ENCODE data around the gene GGTLC1.
"Not testable (repeated sequence)": the region's sequence is repeated elsewhere in the genome, so short reads cannot be mapped to it uniquely, and the experiment has no call there.

GGTLC1 gene

DNA sequence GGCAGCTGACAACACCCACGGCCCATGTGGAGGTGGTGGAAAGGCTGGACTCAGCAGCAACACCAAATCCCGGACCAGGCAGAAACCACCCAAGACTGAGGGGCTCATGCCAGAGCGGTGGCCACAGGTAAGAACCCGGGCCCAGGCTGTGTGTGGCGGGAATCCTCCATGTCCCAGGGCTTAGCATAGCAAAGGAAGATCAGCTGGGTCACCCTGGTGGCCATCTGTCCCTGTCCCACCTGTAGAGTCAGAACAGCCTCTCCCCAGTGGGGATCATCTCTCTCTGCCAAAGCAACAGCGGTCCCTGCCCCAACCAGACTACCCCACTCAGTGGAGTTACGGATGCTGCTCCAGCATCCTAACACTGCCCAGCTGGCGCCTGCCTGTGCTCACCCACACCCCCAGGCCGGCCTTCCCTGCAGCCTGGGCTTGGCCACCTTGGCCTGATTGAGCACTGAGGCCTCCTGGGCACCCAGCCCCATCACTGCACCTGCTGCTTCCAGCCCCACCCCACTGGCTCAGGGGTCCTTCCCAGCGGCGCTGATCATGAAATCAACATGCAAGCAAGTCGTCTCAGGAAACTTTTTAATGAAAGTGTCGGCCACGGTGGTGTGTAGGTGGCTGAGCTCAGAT is 5.5 kb upstream of the GGTLC1 start:
- not testable (repeated sequence) for DNase-seq (ENCODE audit: low spot score)

DNA sequence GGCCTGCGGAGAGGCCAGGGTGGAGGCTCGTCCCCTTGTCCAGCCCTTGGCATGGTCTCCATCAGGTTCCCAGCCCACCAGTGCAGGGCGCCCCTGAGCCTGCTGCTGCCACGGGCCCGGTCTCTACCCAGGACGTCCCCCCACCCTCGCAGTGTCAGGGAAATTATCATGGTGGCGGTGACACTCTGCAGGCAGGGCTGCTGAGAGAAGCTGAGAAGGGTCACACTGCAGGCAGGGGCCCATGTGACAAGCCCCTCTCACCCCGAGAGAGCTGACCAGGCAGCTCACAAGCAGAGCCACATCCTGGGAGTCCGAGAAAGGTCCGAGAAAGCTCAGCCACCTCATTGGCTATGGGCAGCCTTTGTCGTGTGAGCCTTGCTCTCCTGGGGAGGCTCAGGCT is 4.9 kb upstream of the GGTLC1 start:
- not testable (repeated sequence) for DNase-seq (ENCODE audit: low spot score)

DNA sequence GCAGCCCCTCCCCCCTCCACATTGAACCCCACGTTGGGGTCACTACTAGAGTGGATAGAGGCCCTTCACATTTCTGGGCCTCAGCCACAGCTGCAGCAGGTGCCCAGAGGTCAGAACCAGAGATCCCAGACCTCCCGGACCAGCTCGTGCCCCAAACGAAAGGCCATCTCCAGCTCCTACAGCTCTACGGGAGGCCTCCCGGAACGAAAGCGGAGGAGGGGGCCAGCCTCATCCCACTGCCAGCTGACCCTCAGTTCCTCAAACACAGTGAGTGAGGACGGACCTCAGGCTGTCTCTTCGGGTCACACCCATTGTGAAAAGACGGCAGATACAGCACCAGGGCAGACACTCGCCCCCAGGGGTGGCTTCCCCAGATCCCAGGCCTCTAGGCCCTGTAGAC is 1.7 kb upstream of the GGTLC1 start:
- not testable (repeated sequence) for DNase-seq (ENCODE audit: low spot score)

DNA sequence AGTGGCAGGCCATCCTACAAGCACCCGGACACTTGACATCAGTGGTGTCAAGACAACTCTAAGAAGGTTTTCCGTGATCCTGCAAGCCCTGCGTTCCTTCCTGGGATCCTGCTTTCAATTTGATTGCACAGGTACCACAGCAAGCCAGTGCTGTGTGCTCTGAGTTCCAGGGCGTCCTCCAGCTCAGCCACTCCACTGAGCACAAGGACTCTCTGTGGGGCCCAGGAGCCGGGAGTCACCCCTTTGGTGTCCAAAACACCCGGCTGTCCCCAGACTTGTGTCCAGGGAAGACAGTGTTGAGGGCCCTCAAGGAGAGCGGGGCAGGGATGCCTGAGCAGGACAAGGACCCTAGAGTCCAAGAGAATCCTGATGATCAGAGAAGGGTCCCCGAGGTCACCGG is 387 bp upstream of the GGTLC1 start:
- not testable (repeated sequence) for DNase-seq (ENCODE audit: low spot score)

DNA sequence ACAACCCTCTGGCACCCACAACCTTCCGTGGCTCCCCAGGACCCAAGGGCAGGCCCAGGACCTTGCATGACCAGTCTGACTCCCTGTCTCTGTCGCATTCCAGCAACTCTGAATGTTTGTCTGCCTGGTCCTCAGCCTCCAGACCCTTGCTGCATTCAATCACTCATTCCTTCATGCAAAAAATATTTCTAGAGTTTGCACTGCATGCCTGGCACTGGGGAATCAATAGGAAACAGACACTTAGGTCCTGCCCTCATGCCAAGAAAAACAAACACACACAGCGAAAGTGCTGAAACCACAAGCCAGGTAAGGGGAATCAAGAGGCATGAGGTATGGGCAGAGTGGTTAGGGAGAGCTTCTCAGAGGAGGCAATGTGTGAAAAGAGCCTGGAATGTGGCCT is 1.9 kb downstream of the GGTLC1 start:
- DNase-seq (ENCODE audit: low spot score) = not testable (repeated sequence)

DNA sequence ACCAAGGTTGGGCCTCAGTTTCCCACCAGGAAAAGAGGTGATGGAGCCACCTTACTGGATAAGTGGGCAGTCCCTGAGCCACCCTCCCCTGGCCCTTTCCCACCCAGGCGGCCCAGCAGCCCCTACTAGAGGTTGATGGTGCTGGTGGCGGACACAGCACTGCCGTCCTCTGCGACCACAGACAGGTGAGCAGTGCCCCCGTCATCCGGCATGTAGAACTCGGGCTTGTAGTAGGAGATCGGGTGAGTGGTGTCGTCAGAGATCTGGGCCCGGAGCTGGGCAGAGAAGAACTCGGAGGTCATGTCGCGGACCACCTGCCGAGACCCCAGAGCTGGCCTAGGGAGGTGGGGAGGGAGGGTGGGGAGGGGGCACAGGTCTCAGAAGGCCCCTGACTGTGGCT is 2.3 kb downstream of the GGTLC1 start:
- DNase-seq (ENCODE audit: low spot score) = not testable (repeated sequence)

DNA sequence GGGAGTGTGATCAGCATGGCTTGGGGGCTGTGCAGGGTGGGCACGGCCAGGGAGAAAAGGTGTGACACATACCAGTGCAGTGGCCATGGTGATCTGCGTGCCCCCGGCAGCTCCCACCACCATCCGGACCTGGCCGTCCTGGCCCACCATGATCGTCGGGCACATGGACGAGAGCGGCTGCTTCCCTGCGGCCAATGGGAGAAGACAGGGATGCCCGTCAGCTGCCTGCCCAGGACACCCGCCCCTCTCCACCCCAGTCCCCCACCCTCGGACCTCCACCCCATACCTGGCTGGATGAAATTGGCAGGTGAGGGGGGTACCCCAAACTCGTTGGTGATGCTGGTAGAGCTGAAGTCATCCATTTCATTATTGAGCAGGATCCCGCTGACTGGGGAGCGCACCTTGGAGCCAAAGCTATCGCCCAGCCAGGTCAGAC is 2.8 kb downstream of the GGTLC1 start:
- not testable (repeated sequence) for DNase-seq (ENCODE audit: low spot score)

DNA sequence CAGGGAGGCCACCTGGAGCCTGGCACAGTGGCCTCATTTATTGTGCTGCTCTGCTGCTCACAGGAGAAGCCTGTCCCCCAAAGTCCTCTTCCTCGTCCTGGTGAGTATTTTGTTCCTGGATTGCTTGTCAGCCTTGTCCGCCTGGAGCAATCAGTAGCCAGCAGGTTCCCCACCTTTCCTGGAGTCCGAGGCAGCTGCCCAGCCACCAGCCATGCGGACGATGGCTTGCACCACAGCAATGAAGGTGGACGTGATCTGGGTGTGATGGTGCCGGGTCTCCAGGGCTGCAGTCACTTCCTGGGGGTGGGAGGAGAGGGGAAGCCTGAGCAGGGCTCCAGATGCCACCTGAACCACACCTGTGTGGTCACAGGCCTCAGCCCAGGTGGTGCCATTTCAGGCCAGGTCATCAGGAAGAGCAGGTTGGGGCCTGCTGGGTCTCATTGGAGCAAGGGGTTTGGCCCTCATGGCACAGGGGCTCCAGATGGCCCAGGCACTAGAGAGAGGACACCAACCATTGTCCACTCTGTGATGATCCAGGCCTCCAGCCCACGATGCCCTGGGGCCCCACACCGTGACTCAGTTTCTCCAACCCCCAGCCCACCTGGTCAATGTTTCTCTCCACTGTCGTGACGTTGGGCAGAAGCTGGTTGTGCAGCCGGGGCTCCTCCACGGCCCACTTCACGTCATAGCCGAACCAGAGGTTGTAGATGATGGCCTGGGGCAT is 3.4 kb downstream of the GGTLC1 start:
- not testable (repeated sequence) for DNase-seq (ENCODE audit: low spot score)

DNA sequence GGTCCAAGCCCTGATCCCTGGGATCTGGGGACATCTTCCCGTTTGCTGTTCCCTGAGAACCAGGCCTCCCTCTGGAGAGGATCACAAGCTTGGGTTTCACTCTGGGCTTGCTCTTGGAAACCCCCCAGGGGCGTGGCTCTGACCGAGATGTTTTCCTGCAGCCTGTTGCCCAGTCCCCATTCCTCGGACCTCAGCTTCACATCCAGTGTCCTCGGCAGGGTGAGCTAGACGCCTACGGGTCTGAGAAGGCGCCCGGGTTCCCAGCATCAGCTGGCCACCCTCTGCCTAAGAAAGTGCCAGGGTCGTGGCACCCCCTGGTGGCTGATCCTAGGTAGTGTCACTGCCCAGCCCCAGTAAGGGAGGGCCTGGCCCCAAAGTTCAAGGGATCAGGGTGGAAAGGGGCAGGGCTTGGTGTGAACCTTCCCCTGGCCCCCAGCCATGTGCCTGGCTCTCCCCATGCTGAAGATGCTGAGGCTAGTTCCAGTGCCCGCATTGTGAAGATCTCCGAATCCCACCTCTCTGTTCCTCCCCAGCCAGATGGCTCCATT is 4.0 kb downstream of the GGTLC1 start:
- DNase-seq (ENCODE audit: low spot score) = not testable (repeated sequence)

DNA sequence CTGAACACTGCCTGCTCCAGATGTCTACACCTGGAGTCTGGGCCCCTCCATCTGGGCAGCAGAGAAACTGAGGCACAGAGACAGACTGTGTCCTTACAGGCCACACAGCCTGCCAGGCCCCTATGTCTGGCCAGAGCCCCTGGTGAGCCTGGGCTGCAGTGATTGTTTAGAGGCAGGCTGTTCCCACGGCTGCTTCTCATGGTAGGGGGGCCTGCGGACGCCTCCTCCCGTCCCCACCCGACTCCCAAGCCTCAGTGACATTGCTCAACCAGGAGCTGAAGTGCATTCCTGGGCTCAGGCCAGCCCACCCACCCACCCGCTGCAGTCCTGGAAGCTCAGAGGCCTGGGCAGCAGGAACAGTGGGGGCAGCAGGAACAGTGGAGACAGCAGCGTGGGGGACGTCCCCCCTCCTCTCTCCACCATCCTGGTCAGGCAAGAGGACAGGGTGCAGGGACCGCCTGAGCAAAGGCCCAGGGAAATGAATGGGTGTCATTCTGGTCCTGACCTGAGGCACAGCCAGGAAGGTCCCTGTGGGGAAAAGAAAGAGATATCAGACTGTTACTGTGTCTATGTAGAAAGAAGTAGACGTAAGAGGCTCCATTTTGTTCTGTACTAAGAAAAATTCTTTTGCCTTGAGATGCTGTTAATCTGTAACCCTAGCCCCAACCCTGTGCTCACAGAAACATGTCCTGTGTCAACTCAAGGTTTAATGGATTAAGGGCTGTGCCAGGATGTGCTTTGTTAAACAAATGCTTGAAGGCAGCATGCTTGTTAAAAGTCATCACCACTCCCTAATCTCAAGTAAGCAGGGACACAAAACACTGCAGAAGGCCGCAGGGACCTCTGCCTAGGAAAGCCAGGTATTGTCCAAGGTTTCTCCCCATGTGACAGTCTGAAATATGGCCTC is 6.2 kb downstream of the GGTLC1 start:
- not testable (repeated sequence) for DNase-seq (ENCODE audit: low spot score)

DNA sequence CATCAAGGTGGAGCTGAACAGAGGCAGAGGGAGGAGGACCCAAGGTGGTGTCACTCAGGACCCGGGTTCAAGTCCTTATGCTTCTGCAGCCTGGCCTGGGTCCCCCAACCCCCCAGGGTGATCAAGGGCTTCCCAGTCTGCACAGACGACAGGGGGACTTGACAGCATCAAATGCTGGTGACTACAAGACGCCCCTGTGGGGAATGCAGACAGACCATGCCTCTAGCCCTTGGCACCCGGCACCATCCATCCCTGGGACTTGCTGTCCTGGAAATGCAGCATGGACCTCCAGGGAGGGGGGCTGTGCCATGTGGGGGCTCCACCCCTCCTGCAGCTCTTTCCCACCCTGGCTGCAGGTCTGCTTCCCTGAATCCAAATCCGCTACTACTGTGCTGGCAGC is 7.1 kb downstream of the GGTLC1 start:
- not testable (repeated sequence) for DNase-seq (ENCODE audit: low spot score)

DNA sequence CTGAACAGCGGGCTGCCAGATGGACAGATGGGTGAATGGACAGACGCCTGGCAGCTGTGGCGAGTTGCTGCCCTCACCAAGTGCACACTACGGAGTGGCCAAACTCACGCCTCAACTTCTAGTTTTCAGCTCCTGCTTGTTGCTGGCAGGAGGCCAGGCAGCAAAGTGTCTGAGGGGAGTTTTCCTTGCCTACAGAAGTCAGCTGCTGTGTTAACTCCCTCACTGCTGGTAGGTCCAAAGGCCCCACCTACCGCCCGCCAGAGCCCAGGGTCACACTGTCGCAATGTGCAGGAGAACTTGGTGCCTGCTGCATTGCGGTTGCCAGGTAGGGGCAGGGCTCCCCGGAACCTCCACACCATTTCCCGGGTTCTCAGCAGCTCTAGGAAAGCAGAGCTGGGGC is 7.6 kb downstream of the GGTLC1 start:
- DNase-seq (ENCODE audit: low spot score) = not testable (repeated sequence)

DNA sequence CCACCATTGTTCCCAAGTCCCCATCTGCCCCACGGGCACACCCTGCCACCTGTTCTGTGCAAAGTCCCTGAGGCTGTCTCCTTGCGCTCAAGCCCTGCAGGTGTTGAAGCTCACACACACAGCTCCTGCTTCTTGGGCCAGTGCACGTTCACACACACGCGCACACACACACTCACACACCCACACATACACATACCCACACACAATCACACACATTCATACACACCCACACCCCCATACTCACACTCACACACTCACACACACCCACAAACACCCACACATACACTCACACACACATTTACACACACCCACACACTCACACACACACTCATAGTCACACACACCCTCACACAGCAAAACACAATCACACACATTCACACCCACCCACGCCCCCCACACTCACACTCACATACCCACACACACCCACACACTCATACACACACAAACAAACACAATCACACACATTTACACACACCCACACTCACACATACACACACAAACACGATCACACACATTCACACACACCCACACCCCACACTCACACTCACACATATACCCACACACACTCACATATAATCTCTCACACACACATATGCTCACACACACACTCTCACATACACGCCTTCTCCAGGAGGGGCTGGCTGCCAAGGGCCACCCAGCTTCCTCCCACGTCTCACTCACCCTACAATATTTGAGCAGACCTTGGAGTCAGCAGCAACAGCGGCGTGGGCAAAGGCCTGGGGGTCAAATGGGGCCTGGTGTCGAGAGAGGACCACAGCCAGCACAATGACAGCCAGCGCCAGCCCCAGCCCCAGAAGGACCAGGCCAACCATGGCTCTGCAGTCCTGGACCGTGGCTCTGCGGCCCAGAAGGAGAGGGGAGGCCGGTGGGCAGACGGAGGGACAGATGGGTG is 8.4 kb downstream of the GGTLC1 start:
- DNase-seq (ENCODE audit: low spot score) = not testable (repeated sequence)

DNA sequence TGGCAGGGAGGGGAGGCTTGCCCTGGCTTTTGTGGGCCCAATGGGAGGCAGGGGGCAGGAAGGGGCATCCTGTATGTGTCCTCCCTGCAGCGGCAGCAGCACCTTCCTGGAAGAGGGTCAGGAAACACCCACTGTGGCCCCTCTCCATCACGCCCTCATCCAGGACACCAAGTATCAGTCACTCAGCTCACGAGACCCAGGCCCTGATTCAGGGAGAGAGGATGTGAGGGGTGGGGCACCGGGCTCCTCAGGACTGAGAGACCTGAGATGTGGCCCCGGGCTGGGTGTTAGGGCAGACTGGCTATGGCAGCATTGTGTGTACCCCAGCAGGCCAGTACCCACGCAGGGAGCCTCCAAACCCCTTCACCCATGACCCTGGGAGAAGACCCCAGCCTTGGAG is 9.2 kb downstream of the GGTLC1 start:
- DNase-seq (ENCODE audit: low spot score) = not testable (repeated sequence)

DNA sequence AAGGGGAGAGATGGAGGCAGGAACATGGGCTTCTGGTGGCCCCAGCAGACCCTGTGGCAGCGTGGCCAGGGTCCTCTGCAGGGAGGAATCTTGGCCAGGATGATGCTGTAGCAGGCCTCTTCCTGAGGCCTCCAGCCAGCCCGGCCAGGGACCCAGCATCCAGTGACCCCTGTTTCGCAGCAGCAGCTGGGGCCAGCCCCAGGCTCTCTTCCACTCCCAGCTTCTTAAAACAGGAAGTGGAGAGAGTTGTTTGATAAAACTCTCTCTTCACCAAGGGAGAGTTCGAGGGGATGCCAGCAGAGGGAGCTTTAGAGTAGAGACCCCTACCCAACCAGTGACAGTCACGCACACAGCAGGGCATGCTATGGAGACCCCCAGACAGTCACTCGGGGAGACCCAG is 10.1 kb downstream of the GGTLC1 start:
- DNase-seq (ENCODE audit: low spot score) = not testable (repeated sequence)

DNA sequence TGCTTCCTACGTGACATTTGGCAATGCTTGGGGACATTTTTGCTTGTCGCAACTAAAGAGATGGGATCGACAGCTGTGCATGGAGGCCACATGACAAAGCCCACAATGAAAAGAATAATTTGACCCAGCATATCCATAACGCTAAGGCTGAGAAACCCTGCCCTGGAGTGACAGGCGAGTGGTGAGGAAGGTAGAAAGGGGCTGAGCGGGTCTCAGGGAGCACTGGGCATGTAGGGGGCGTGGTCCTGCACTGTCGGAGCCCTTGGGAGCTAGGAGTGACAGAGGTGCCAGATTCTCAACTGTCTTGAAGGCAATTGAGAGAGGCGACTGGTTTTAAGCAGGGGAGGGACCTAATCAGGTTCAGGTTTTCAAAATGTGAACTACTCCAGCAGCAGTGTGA is 13.6 kb downstream of the GGTLC1 start:
- no peak for DNase-seq (ENCODE audit: low spot score)

DNA sequence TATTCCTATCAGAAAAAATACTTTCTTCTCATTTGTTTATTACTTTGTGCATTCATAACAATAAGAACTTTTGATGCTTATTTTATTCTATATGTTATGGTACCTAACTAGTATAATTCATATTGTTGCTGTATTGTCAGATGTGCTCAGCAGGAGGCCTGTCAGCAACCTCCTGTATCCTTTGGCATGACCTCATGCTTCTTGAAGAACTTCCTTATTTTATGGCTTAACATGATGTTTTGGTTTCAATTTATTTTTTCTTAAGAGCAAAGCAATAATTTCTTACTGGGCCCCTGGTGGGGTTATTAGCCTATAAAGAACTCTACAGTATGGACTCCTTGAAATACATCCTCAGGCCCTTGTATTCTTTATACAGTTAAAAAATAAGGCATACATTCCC is 17.3 kb downstream of the GGTLC1 start:
- DNase-seq (ENCODE audit: low spot score) = no peak

DNA sequence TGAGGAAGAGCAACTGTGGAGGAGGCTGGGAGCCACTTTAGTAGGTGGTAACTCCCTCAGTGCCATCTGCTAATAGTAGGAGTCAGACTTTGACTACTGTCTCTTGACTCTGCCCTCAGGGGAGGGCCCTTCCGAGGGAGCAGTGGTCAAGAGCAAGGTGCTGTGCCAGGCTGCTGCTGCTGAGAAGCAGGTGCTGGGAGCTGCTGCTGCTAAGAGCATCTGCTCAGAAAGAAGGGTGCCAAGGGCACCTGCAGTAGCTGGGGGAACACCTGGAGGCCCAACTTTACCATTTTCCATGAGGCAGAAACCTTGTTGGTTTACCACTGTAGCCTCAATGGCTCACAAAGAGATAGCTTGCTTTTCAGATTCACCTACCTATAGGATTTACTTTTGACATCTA is 18.5 kb downstream of the GGTLC1 start:
- no peak for DNase-seq (ENCODE audit: low spot score)

DNA sequence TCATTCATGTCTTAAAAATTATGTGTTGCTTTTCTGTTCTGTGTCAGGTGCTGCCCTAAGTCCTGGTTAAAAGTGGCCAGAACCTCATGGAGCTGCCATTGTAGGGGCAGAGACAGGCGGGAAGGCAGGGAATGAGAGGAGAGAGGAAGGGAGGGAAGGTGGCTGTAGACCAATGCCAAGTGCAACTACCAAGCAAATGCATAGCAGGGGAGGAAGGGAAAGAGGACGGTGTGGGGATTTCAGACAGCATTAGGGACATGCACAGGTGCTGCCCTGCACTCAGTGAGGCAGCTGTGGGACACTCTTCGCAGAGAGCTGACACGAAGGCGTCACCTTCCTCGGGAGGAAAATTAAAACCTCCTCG is 21.0 kb downstream of the GGTLC1 start:
- no peak for DNase-seq (ENCODE audit: low spot score)

DNA sequence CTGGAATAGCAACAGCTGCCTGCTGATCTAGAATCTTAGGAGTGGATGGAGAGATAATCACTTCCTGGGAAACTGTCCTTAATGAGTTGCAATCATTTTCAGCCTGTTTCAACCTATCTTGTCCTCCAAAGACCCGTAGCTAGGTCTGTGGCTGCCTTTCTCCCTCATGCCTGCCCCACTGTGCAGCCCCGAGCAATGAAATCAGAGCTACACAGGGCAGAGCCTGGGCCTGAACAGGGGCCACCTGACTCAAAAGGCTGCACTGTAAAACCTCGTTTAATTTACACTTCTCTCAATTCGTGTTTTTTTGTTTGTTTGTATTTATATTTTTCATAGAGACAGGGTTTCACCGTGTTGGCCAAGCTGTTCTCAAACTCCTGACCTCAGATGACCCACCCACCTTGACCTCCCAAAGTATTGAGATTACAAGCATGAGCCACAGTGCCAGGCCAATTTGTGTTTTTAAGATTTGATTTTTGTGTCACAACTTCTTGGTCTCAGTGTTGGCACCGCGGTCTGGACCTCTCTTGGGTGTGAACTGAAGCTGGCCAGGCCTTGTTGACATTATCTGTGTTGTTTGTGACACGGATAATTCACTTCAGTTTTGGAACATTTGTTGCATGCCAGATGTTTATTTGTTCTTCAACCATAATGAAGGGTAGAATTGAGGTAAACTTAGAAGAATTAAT is 21.5 kb downstream of the GGTLC1 start:
- DNase-seq (ENCODE audit: low spot score) = no peak

DNA sequence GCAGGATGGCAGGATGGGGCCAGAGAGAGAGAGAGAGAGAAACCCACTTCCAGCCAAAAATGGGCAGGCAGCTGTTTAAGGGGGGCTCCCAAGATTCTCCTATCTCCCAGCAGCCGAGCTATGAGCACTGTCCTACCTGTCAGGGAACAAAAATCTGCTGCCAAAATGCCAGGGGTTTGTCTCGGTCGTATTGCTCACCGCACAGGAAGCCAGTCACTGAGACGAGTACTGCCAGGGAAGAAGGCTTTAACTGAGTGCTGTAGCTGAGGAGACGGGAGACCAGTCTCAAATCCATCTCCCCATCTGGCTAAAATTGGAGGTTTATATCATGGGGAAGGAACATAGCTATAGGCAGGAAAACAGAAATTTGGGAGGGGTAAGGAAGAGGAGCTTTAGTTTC is 22.3 kb downstream of the GGTLC1 start:
- DNase-seq (ENCODE audit: low spot score) = no peak
